NCI-H1694 (cell line): ENCODE results near the gene GDAP2.
"Not testable (repeated sequence)": the region's sequence is repeated elsewhere in the genome, so short reads cannot be mapped to it uniquely, and the experiment has no call there.

Experiments
- DNase-seq: peaks from one replicate; lab custom pipeline; 2025; lab: John Stamatoyannopoulos, UW

The GDAP2 gene

DNA sequence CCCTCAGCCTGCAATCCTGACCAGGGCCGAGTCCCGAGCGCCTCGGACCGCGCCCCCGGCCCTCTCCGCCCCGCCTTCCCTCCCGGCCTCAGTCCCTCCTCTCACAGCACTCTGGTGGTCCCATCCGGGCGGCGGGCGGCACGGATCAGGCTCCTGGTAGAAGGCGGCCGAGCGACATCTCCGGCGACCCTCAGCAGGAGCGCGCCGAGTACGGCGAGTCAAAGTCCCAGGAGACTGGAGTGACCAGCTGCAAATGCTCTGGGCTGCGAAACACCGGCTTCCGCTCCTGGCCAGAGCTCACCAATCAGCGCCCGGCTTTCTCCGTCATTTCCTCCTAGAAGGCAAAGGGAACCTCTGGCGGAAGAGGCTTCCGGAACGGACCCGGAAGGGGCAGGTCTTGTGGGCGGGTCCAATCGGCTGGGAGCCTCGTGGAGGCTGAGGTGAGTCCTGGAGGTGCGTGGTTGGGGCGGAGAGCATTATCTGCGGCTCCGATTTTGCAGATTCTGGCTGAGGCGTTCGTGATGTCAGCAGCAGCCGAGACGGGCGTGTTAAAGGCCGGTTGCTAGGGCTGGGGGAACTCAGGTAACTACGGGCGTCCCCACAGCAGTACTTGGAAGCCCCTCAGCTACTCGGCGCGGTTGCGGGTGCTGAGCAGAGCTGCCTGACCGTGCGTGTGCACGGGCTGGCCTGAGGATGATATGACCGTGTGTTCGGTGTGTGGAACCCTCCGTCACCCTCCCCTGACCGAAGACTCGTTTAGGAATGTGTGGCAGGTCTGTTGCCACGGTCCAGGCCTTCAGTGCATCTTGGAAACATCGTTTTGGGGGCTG, at the start of gene GDAP2, which contains the start of gene WDR3:
TSS of gene GDAP2 (minus strand) at position 279 of the 830 bp plus-strand sequence. CDS start 9,264 bp downstream, outside the sequence.
TSS of gene WDR3 (plus strand) at position 397 of the 830 bp plus-strand sequence. CDS start 3,581 bp downstream, outside the sequence.
- peak; percentile 96 for DNase-seq

- DNase-seq: no peak
Observed at GRCh38 chr1:117976381-117976780, 47.0 kb upstream of the GDAP2 start.

DNA sequence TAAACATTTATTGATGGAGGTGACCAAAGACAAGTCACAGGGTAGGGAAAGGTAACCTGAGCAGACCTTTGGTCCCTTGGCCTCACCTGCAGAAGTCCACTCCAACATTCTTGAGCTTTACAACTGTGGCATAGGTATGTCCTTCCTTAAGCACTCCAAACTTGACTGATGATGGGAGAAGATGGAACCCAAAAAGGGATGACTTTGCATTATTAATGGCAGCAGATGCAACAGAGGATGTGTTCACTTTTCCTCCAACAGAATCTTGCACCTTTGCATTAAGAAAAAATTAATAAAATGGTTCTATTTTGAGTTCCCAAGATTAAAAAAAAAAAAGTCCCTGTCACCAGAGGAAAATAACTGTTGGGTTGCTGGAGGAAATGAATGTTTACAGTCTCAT, 42.4 kb upstream of the GDAP2 start:
- no peak for DNase-seq

DNA sequence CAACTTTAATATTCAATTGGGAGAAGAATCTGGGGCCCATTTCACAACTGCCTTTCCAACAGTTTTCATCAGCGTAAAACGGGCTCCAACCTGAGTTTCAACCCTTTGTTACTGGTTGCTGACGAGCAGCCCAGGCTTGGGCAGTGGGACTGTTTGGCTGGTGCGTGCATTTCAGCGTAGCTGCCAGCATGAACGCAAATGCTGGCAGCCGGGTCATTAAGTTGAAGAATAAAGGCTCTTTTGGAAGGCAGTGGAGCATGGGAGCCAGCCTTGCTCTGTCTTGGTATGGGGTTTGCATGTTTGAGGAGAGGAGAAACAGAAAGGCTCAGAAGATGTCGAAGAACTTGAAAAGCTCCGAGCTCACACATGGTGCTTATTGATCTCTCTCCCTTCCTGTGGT, 40.8 kb upstream of the GDAP2 start:
- DNase-seq: no peak

DNA sequence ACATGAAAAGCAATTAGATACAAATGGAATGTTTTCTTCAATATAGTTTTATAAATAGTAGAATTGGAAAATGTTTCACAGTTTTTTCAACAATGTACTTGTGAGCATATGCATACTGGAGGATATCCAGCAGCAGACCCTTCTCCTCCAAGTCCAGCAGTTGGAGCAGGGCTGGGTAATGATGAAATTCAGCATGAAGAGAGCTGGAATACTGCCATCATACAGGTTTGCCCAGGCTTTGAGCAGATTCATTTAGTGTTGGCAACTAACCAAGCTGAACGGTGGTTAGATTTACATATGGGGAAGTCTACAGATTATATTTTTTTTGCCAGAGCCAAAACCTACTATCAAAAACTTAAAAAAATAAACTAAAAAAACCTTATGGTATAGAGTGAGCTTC, 38.5 kb upstream of the GDAP2 start:
- DNase-seq: peak; percentile 90

- peak; percentile 51 for DNase-seq
Observed at GRCh38 chr1:117967477-117967876, 38.1 kb upstream of the GDAP2 start.

DNA sequence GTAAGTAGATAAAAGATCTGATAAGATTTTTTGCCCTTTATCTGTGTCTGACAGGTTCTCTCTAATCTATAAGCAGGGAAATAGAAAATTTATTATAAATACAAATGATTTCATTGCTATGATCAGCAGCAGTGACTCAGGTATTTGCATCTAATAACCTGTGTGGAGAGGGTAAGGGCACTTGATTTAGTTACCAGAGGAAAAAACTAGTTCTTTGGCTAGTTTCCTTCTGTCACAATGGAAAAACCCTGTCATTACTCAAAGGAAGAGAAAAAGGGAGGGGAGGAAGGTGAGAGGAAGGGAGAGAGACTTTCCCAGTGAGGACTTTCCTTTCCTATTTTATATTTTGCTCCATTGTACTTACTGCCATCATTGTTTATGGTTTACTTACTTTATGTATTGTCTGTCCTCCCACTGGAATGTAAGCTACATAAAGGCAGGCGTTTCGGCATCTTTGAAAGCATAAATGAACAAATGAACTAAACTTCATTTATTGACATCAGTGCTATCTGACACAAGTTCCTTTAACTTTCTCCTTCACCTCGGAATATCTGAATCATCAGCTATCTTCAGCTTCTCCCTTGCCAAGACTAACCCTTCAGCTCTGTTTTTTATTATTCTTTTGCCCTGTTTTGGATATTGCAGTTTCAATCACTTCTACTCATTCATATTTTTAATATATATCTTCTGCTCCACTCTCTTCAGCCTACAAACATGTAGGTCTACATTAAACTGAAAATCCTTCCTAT, 35.0 kb upstream of the GDAP2 start:
- DNase-seq: no peak

GRCh38 chr1:117959364-117959763, 29.9 kb upstream of the GDAP2 start:
- no peak for DNase-seq

DNA sequence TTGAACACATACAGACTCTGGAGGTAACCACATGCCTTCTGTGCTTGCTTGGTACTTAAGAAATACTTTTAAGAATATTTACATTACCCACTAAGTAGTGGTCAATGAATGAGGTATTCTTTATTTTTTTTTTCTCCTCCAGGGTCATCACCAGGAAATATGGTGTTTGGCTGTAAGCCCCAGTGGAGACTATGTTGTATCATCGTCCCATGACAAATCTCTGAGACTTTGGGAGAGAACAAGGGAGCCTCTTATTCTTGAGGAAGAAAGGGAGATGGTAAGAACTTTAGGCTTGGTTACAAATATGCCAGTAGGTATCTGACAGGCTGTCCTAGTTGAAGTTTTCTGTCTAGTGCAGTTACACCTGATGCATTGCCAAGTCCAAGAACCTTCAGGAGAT, 23.0 kb upstream of the GDAP2 start:
- no peak for DNase-seq

GRCh38 chr1:117942293-117942692, 12.9 kb upstream of the GDAP2 start:
- DNase-seq: no peak

DNA sequence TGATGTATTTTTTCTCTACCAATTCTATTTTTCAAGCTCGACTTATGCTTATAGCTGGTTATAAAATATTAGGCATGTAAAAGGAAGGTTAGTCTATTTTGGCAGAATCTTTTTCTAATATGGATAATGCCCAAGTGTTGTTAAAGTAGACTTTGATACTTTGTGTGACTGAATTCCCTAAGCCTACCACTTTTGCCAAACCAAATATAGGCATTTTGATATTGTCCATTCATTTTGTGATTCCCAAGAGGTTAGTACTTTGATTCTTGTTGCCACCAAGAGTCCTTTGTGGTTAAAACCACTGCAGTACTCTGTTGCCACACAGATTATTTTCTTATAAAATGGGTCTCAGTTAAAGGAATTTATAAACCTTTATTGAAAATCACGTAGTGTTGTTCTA, 4.3 kb upstream of the GDAP2 start:
- DNase-seq: no peak

GRCh38 chr1:117932576-117932975, 3.2 kb upstream of the GDAP2 start:
- no peak for DNase-seq

DNA sequence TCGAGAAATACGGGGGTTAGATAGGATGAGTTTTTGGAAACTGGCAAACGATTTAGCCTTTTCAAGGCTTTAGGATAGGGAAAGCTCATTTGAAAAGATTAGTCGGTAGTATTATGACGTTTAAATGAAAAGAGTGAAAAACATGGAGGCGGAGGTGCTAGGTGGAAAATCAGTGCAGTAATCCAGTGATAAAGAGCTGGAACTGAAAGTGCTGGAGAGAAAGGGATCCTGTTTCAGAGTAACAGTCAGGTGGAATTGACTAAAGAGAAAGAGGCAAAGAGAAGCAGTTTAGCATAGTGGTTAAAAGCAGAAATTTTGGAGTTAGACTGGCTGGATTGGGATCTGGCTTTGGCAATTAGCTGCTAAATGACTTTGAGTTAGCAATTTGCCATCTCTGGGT, 1.1 kb upstream of the GDAP2 start:
- DNase-seq: no peak

- no peak for DNase-seq
Observed at GRCh38 chr1:117930173-117930447, 689 bp upstream of the GDAP2 start.

DNA sequence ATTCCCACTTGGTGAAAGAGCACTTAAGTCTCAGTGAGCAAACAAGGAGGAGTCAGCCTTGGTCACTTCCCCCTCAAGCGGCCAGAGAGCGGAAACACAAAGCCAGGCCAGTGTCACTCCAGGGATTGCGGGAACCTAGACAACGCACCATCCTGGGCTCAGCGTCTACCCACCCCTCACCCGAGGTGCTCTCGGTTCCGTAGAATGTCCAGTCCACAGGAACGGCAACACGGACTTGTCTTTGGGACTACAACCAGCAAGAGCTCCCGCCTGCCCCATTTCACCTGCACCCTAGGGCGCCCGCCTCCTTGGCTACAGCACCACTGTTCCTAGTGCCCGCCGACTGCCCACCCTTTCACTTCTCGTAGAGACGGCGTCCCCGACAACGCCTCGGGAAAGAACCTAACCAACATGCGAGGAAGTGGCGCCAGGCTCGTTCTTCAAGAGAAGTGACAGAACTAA, 509 bp downstream of the GDAP2 start:
- no peak for DNase-seq

- DNase-seq: no peak
Observed at GRCh38 chr1:117925981-117926380, 3.4 kb downstream of the GDAP2 start.

- not testable (repeated sequence) for DNase-seq
Observed at GRCh38 chr1:117922717-117923116, 6.7 kb downstream of the GDAP2 start.

GRCh38 chr1:117921991-117922390, 7.4 kb downstream of the GDAP2 start:
- no peak for DNase-seq

DNA sequence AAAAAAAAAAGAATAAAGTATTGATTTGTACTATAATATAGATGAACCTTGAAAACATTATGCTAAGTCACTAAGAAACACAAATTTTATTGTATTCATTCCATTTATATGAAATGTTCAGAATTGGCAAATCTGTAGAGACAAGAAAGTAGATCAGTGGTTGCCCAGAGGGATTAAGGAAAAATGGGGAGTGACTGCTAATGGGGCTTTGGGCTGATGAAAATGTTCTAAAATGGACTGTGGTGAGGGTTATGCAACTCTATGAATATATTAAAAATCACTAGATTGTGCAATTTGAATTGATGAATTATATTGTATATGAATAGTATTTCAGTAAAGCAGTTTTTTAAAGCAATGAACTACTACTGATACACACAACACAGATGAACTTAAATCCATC, 10.0 kb downstream of the GDAP2 start:
- no peak for DNase-seq

DNA sequence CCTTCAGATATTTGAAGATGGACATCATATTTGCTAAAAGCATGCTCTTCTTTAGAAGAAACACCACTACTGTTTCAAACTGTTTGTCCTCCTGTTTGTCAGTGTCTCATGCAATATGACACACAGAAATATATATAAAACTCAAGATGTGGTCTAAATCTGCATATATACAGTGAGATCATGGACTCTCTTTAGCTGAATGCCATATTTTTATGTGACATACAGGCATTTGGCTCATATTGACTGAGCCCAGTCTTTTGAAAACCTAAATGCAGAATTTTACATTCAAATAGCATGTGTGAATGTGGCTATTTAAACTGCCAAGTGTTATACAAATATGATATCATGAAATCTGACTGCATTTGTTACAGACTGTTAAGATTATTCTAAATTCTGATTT, 18.4 kb downstream of the GDAP2 start:
- no peak for DNase-seq

DNA sequence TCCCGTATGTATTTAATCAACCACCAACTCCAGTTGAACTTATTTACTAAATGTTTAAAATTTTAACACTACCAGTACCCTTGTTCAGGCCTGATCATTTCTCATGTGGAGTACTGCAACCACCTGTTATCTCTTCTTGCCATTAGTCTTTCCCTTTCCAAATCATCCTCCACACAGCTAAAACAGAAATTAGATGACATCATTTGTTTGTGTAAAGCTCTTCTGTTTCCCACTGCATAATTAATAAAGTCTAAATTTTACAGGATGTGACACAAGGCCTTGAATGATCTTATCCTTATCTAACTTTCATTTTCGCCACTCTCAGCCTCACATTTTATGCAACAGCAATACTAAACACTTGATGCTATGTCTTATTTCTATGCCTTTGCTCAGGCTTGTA, 24.4 kb downstream of the GDAP2 start:
- no peak for DNase-seq

- no peak for DNase-seq
Observed at GRCh38 chr1:117904485-117904884, 24.9 kb downstream of the GDAP2 start.

DNA sequence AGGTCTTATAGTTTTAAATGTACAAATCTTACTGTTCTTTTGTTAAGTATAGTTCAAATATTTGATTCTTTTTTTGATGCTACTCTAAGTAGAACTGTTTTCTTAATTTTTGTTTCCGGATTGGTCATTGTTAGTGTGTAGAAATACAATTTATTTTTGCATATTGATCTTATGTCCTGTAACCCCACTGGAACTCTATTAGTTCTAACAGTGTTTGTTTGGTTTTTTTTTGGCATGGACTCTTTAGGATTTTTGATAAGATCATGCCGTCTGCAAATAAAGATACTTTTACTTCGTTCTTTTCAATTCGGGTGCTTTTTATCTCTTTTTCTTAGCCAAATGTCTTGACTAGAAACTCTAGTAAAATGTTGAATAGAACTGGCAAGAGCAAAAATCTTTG, 26.5 kb downstream of the GDAP2 start:
- DNase-seq: no peak
